Hepatic stellate cell (primary cell): Measurements from ENCODE around the gene SDHB.
A peak's percentile ranks its signal among the peaks of the same experiment; 100 is the strongest.
"Not testable (repeated sequence)": the region's sequence is repeated elsewhere in the genome, so short reads cannot be mapped to it uniquely, and the experiment has no call there.

Experiments
- DNase-seq: peaks from one replicate; pipeline ENCODE4 v3.0.0; 2011; ENCODE audit warnings: low spot score

Gene SDHB

GRCh38 chr1:17075470-17076255, 21.8 kb upstream of the SDHB start:
- peak; percentile 32 for DNase-seq

GRCh38 chr1:17071794-17072193, 18.0 kb upstream of the SDHB start:
- DNase-seq, result no peak

GRCh38 chr1:17070163-17070525, 16.3 kb upstream of the SDHB start:
- no peak for DNase-seq

- DNase-seq, result no peak
These were observed 15.8 kb upstream of the SDHB start for GRCh38 chr1:17069452-17070162.

GRCh38 chr1:17068789-17069188, 15.0 kb upstream of the SDHB start:
- no peak for DNase-seq

- no peak for DNase-seq
These were observed 13.8 kb upstream of the SDHB start for GRCh38 chr1:17067465-17068240.

- no peak for DNase-seq
These were observed 13.2 kb upstream of the SDHB start for GRCh38 chr1:17067069-17067426.

- no peak for DNase-seq
These were observed 12.7 kb upstream of the SDHB start for GRCh38 chr1:17066361-17067068.

- DNase-seq, result no peak
These were observed 11.8 kb upstream of the SDHB start for GRCh38 chr1:17065666-17066065.

- not testable (repeated sequence) for DNase-seq
These were observed 8.9 kb upstream of the SDHB start for GRCh38 chr1:17062751-17063150.

GRCh38 chr1:17061892-17062291, 8.1 kb upstream of the SDHB start:
- DNase-seq, result no peak

GRCh38 chr1:17061486-17061885, 7.7 kb upstream of the SDHB start:
- no peak for DNase-seq

- DNase-seq, result no peak
These were observed 6.5 kb upstream of the SDHB start for GRCh38 chr1:17060306-17060749.

GRCh38 chr1:17059391-17060305, 5.8 kb upstream of the SDHB start:
- DNase-seq, result peak; percentile 77

GRCh38 chr1:17056551-17056950, 2.7 kb upstream of the SDHB start:
- no peak for DNase-seq

- no peak for DNase-seq
These were observed 2.0 kb upstream of the SDHB start for GRCh38 chr1:17055801-17056200.

- DNase-seq, result no peak
These were observed 647 bp downstream of the SDHB start for GRCh38 chr1:17053086-17053684.

GRCh38 chr1:17052641-17053040, 1.2 kb downstream of the SDHB start:
- DNase-seq, result no peak

- no peak for DNase-seq
These were observed 1.8 kb downstream of the SDHB start for GRCh38 chr1:17052038-17052437.

GRCh38 chr1:17047924-17048323, 5.9 kb downstream of the SDHB start:
- DNase-seq, result no peak

GRCh38 chr1:17046334-17046657, 7.5 kb downstream of the SDHB start:
- no peak for DNase-seq
